SH-SY5Y (cell line): ENCODE data around the gene MUC21.

Experiments
- GATA2 ChIP-seq: IDR thresholded peaks from 2 replicates; pipeline ENCODE4 v1.6.1; 2011; ENCODE audit warnings: mild to moderate bottlenecking, low read depth, low read length
- GATA3 ChIP-seq: IDR thresholded peaks from 2 replicates; pipeline ENCODE4 v1.6.1; 2011; ENCODE audit warnings: low read depth, mild to moderate bottlenecking, low read length, moderate library complexity

Gene MUC21

DNA sequence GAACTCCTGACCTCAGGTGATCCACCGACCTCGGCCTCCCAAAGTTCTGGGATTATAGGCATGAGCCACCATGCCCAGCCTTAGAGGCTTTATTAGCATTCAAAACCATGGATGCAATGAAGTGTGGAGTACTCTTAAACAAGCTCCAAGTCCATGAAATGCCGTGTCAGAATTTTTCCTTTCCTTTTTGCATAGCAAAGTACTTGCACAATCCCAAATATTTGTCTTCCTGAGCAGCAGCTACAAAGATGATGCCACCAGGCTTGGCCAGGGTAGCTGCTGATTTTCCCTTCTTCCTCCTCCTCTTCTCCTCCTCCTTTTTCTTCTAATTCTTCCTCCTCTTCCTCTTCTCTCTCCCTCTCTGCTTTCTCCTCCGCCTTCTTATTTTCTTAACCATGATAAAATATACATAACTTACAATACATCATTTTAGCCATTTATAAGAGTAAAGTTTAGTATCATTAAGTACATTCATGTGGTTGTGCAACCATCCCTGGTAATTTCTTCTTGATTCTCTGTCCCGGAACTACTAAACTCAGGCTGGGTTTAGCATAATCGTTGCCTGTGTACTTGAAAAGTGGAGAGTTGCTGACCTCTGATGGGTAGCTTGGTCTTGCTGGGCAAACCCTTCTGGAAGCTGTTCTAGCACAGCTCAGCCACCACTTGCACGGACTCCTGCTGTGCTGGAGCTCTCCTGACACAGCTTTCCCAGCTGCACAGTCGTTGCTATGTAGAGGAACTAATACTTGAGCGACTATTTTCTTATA lies 22.4 kb upstream of the MUC21 start:
- TF ChIP-seq GATA2 (no peak), GATA3 (no peak)

DNA sequence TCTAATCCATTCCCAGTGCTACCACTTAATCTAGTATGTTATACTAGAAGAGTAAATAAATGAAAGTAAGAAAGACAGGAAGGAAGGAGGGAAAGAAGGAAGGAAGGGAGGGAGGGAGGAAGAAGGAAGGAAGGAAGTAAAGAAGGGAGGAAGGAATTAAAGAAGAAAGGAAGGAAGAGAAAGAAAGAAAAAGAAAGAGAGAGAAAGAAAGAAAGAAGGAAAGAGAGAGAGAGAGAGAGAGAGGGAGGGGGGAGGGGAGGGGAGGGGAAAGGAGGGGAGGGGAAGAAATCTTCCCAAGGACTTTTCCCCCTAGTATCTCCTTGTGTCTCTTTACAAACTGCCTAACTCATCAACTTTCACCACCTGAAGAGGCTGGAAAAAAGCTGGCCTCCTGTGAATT lies 20.8 kb upstream of the MUC21 start:
- no peak for TF ChIP-seq GATA2
- TF ChIP-seq GATA3: no peak

DNA sequence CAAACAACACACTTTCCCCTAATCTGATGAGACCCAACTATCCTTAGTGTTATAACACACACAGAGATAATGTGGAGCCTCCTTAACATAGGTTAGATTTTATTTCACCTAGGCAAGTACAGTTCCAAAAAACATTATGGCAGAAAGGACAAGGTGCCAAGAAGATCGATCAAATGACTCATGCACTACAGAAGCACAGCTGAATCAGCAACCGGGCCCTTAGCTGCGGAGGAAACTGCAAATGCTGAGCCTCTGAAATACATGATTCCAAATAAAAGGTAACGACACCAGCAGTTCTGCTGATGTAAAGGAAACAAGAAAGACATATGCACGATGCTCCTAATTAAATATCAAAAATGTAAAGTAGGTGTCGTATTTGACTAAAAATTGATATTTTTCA lies 19.9 kb upstream of the MUC21 start:
- no peak for TF ChIP-seq GATA3
- no peak for TF ChIP-seq GATA2

DNA sequence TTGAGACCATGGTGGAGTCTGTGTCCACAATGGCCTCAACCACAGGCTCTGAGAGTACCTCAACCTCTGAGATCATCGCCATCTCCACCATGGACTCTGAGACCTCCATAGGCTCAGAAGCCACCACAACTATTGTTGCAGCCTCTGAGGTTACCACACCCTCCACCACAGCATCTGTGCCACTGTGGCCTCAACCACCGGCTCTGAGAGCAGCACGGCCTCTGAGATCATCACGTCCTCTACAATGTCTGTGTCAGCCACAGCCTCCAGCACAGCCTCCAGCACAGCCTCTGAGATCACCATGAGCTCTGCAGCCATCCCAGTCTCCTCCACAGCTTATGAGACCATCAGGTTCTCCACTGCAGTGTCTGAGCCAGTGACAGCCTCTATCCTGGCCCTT lies 19.4 kb upstream of the MUC21 start:
- TF ChIP-seq GATA2: no peak
- TF ChIP-seq GATA3: no peak

DNA sequence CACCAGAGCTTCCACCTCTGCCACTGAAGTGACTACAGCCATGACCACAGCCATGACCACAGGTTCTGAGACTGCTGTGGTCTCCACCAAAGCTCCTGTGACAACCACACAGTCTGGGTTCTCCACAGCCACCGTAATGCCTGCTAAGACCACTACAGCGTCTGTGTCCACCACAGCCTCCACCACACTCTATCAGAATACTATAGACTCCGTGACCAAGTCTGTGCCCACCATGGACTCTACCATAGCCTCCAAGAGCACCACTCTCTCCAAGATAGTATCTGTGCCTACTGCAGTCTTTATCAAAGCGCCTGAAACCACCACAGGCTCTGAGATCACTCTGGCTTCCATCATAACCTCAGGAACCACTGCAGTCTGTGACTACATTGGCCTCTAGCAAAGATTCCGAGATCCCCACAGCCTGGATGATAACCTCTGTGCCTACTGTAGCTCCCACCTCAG lies 18.3 kb upstream of the MUC21 start:
- no peak for TF ChIP-seq GATA3
- TF ChIP-seq GATA2: no peak

DNA sequence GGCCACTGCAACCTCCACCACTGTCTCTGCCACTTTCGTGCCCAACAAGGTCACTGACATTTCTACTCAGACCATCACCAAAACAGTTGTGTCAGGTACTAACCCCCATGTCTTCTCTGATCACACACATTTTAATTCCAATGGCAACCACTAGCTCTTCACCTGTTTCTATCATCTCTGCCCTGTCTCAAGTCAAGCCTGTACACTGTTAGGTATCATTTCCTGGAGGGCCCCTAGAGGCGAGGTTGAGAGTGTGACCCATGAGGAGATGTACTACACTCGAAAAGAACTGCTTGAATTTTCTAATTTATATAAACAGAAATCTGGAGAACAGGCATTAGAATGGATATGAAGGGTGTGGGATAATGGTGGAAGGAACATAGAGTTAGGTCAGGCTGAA lies 17.4 kb upstream of the MUC21 start:
- no peak for TF ChIP-seq GATA3
- no peak for TF ChIP-seq GATA2

DNA sequence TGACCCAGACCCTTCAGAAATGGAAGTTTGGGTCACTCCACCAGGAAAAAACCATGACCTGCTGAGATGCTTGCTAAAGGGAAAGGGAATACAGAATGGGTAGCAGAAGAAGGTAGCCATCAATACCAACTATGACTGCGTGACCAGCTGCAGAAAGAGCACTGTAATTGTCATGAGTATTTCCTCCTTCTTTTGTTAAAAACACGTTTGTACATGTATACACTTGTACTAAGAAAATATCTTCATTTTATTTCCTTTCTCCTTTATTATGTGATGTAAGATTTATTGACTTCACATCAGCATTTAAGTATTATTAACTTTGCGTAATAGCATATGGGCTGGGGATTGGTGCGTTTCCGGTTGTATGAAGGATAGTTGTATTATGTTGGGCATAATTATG lies 12.6 kb upstream of the MUC21 start:
- TF ChIP-seq GATA2 (no peak), GATA3 (no peak)

DNA sequence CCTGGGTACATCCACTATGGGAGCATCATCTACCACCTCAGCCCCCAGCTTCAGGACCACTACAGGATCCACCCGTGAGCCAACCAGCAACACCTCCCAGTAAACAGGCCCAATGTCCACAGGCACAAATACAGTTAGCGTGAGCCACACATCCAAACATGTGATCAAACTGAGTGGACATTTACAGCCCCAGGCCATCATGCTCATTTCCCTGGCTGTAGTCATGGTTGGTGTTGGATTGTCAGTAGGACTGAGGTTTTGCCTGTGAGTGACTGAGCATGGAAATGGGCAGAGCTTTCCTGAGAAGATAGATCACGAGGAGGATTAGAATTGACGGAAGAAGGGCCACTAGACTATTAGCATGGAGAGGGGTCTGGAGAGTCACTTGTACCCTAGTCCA lies 10.7 kb upstream of the MUC21 start:
- TF ChIP-seq GATA2 (no peak), GATA3 (no peak)

DNA sequence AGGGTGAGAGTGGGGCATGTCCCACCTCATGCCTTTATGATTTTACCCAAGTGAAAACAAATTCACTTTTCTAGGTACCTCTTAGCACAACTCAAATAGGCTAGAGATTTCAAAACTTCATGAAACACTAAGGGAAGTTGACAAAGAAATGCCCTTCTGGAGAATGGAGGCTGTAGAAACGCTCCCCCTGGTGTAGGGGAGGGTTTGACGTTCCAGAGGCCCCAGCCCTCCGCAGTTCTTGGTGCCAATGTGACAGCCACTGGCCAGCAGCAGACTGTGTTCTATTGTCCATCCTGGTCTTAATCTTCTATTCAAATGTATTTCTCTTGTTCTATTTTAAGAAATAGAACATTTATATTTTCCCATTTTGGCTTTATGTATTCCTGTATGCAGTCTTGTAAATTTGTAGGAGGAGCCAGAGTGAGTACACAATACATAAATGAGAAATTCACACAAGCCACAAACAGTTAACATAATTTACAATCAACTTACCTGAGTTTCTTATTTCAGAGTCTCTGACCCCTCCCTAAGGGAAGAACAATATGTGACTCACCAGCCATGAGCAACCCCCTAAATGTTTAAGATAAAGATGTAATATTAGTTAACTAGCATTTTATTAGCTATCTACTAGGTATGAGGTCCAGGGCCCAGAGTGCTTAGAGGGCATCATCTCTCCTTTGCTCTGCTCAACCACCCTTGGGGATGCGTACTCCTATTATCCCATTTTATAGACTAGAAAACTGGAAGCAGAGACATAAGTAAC lies 8.8 kb upstream of the MUC21 start:
- TF ChIP-seq GATA3 (no peak), GATA2 (no peak)

DNA sequence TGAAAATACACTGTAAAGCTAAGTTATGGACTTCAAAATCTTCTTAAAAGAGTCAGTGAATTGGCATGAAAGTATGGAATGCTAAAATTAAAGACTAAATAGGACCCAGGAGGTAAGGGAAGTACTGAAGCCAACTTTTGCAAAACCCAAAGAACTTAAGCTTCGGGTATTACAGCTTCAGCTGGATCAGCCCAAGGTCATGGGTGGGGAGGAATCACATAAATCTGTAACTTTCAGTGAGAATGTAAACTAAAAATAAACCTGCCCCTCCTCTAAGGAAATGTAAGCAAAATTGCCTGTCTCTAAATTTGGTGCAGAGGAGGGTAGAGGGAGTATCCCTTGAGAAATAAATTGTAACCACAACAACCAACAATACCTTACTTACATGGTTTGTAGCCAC lies 4.4 kb upstream of the MUC21 start:
- TF ChIP-seq GATA3 (no peak), GATA2 (no peak)

DNA sequence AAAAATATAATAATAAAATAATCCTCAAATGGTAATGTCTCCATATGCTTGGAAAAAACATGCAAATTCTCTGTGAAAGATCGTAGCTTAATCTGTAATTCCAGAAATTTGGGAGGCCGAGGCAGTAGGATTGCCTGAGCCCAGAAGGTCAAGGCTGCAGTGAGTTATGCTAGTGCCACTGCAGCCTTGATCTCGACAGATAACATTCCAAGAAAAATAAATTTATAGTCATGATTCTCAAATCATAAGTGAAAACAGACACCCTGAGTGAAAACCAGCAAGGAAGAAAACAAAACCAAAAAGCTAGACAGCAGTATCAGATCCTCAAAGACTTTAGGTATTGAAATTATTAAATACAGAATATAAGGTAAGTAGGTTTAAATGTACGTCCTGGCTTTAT lies 3.8 kb upstream of the MUC21 start:
- TF ChIP-seq GATA3: no peak
- no peak for TF ChIP-seq GATA2

DNA sequence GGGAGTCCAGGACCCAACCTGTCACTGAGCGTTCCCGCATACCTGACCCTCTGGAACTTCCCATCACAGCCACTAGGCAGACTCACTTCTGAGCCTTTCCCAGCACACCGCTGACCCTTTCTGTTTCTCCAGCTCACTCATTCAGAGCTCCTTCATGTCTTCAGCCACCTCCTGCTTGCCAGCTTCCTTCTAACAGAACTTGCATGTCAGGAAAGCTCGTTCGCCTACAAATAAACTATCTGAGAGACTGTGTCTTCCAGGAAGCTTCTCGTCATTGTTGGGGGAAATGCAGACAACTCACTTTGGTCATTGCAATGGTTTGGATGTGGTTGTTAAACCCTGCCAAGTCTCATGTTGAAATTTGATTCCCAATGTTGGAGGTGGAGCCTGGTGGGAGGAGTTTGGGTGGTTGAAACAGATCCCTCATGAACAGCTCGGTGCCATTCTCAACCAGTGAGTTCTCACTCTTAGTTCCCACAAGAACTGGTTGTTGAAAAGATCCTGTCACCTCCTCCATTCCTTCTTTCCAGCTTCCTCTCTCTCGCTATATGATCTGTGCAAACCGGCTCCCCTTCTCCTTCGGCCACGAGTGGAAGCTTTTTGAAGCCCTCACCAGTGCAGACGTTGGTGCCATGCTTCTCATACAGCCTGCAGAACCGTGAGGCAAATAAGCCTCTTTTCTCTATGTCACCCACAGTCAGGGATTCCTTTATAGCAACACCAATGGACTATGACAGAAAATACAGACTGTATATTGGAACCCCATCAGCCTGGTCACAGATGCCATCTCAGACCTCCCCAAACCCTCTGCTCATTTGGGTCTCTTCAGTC lies 1.4 kb upstream of the MUC21 start:
- TF ChIP-seq GATA3 (no peak), GATA2 (no peak)

DNA sequence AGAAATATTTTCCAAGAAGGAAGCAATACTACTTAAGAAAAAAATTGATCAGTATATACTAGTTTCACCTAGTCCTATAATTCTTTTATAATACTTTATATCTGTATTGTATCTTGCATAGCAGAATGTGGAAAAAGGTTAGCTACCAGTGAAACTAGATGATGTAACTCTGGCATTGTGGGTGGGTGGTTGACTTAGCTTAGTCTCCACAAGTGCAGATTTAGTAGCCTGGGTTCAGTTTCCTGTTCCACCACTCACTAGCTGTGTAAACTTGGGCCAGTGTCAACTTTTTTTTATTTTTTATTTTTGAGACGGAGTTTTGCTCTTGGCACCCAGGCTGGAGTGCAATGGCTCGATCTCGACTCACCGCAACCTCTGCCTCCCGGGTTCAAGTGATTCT lies 2.0 kb downstream of the MUC21 start:
- TF ChIP-seq GATA3: no peak

DNA sequence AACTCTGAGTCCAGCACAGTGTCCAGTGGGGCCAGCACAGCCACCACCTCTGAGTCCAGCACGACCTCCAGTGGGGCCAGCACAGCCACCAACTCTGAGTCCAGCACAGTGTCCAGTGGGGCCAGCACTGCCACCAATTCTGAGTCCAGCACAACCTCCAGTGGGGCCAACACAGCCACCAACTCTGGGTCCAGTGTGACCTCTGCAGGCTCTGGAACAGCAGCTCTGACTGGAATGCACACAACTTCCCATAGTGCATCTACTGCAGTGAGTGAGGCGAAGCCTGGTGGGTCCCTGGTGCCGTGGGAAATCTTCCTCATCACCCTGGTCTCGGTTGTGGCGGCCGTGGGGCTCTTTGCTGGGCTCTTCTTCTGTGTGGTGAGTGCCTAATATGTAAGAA lies 3.8 kb downstream of the MUC21 start:
- TF ChIP-seq GATA2 (no peak), GATA3 (no peak)
